T-helper 1 cell treated with Interleukin-12 subunit alpha and Interleukin-12 subunit beta and Interleukin-4 antibody, amounts not matched to agents 30 μg/mL and 1 μg/mL, for 36 hours (primary cell): ENCODE results near the gene LDLRAD4.

Source experiments
- H3K27ac Mint-ChIP-seq: one replicate; pipeline ENCODE4 v1.8.0; 2021; ENCODE audit warnings: mild to moderate bottlenecking, mixed read lengths
- H3K27me3 Mint-ChIP-seq: one replicate; pipeline ENCODE4 v1.8.0; 2021; ENCODE audit warnings: low read depth, mixed read lengths
- H3K36me3 Mint-ChIP-seq: one replicate; pipeline ENCODE4 v1.8.0; 2021; ENCODE audit warnings: low read depth, mixed read lengths
- H3K4me1 Mint-ChIP-seq: one replicate; pipeline ENCODE4 v1.8.0; 2021; ENCODE audit warnings: low read depth, mixed read lengths
- H3K4me3 Mint-ChIP-seq: one replicate; pipeline ENCODE4 v1.8.0; 2021; ENCODE audit warnings: mild to moderate bottlenecking, moderate library complexity, mixed read lengths
- H3K9me3 Mint-ChIP-seq: one replicate; pipeline ENCODE4 v1.8.0; 2021; ENCODE audit warnings: mixed read lengths

LDLRAD4 gene

GRCh38 chr18:13295894-13296293, 77.3 kb downstream of the LDLRAD4 start:
- Mint-ChIP-seq H3K4me1 (peaks cover 26% of the 10 kb centered on the region), H3K27me3 (no peaks in the 10 kb centered on the region), H3K36me3 (no peaks in the 10 kb centered on the region), H3K4me3 (no peak overlapping the region), H3K9me3 (no peaks in the 10 kb centered on the region), H3K27ac (no peak overlapping the region)

DNA sequence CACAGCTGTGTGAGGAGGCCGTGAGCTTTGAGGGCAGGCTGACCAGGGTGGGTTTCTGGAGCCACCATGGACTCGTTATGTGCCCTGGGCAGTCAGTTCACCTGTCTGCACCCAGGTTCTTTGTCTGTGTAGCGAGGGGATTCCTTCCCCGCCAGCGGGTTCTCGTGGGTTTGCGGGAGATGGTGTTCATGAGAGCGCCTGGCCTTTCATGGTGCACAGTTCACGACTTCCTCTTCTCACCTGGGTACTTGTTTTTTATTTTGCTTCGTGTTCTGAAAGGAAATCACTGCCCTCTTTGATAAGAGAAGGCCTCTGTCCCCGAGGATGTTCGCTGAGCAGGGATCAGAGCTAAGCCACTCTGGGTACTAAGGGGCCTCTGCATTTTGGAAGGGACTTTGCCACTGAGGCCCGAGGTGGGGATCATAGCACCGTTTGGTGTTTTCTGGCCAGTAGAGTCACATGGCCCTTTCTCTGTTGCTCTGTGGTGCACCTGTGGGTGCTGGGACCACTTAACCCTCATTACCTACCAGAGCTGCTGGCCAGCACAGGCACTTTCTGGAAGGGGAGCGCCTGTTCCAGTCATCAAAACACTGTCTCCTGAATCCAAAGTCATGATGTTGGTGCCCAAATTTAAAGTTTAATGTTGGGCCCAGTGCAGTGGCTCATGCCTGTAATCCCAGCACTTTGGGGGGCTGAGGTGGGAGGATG, 78.5 kb downstream of the LDLRAD4 start:
- Mint-ChIP-seq H3K27me3 (no peaks in the 10 kb centered on the region), H3K4me1 (peaks cover 17% of the 10 kb centered on the region), H3K36me3 (no peaks in the 10 kb centered on the region), H3K27ac (no peak overlapping the region), H3K9me3 (no peaks in the 10 kb centered on the region), H3K4me3 (no peak overlapping the region)

DNA sequence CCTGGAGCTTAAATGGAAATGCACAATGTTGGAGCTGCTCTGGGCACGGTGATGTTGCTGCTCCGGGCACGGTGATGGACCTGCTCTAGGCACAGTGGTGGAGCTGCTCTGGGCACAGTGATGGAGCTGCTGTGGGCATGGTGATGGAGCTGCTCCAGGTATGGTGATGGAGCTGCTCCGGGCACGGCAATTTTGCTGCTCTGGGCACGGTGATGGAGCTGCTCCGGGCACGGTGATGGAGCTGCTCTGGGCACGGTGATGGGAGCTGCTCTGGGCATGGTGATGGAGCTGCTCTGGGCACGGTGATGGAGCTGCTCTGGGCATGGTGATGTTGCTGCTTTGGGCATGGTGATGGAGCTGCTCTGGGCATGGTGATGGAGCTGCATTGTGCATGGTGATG, 79.7 kb downstream of the LDLRAD4 start:
- peaks cover 13% of the 10 kb centered on the region for H3K4me1 Mint-ChIP-seq
- H3K27me3 Mint-ChIP-seq, result no peaks in the 10 kb centered on the region
- H3K4me3 Mint-ChIP-seq, result no peak overlapping the region
- H3K27ac Mint-ChIP-seq, result no peak overlapping the region
- H3K9me3 Mint-ChIP-seq, result no peaks in the 10 kb centered on the region
- no peaks in the 10 kb centered on the region for H3K36me3 Mint-ChIP-seq

GRCh38 chr18:13300029-13300428, 81.5 kb downstream of the LDLRAD4 start:
- Mint-ChIP-seq H3K4me1 (peaks cover 10% of the 10 kb centered on the region), H3K36me3 (no peaks in the 10 kb centered on the region), H3K9me3 (no peaks in the 10 kb centered on the region), H3K27ac (no peak overlapping the region), H3K27me3 (no peaks in the 10 kb centered on the region), H3K4me3 (no peak overlapping the region)

DNA sequence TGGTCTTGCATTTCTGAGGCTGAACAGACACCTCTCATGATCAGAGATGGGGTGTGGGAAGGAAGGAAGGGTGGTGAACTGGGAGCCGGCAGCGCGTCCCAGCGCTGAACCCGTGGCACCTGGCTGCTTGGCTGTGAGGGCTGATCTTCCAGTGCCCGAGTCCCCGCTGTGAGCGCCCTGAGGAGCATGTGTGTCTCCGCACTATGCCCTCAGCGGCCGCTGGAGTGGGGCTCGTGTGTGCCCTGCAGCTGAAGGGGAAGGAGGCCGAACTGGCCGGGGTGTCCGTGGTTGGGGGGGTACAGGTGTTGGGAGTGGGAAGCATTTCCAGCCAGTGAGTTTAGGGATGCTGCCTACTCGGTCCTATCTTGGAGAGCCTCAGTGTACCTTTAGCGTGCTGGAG, 82.2 kb downstream of the LDLRAD4 start:
- Mint-ChIP-seq H3K36me3 (peaks cover 1% of the 10 kb centered on the region), H3K9me3 (peaks cover 6% of the 10 kb centered on the region), H3K4me3 (no peak overlapping the region), H3K4me1 (peaks cover 7% of the 10 kb centered on the region), H3K27ac (no peak overlapping the region), H3K27me3 (no peaks in the 10 kb centered on the region)

DNA sequence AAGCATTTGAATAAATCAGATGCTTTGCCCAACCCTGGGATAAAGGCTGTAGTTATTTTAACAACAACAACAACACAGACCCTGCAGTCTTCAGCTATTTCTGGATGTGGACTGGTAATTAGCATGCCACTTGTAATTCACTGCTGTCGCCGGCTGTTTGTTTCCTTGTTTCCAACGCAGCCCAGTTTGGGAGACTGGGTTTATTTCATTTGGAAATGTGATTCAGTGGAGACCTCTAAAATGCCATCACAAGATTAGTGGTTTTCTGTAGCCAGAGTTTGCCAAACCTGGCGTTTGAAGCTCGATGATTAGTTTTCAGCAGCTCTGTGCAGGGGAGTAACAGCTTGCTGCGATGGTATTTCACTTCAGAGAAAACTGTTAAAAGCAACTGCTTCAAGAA, 83.5 kb downstream of the LDLRAD4 start:
- H3K27me3 Mint-ChIP-seq, result no peaks in the 10 kb centered on the region
- H3K4me3 Mint-ChIP-seq, result no peak overlapping the region
- no peak overlapping the region for H3K27ac Mint-ChIP-seq
- H3K36me3 Mint-ChIP-seq, result peaks cover 2% of the 10 kb centered on the region
- peaks cover 8% of the 10 kb centered on the region for H3K9me3 Mint-ChIP-seq
- peaks cover 4% of the 10 kb centered on the region for H3K4me1 Mint-ChIP-seq

GRCh38 chr18:13302457-13303225, 84.1 kb downstream of the LDLRAD4 start:
- no peaks in the 10 kb centered on the region for H3K27me3 Mint-ChIP-seq
- no peak overlapping the region for H3K4me3 Mint-ChIP-seq
- peaks cover 4% of the 10 kb centered on the region for H3K4me1 Mint-ChIP-seq
- H3K9me3 Mint-ChIP-seq, result peaks cover 8% of the 10 kb centered on the region
- peaks cover 2% of the 10 kb centered on the region for H3K36me3 Mint-ChIP-seq
- no peak overlapping the region for H3K27ac Mint-ChIP-seq

GRCh38 chr18:13303756-13304364, 85.3 kb downstream of the LDLRAD4 start:
- peaks cover 11% of the 10 kb centered on the region for H3K4me1 Mint-ChIP-seq
- H3K27me3 Mint-ChIP-seq, result no peaks in the 10 kb centered on the region
- peaks cover 8% of the 10 kb centered on the region for H3K9me3 Mint-ChIP-seq
- H3K36me3 Mint-ChIP-seq, result peaks cover 2% of the 10 kb centered on the region
- H3K27ac Mint-ChIP-seq, result no peak overlapping the region
- H3K4me3 Mint-ChIP-seq, result no peak overlapping the region

GRCh38 chr18:13305301-13305700, 86.7 kb downstream of the LDLRAD4 start:
- Mint-ChIP-seq H3K4me1 (peaks cover 14% of the 10 kb centered on the region), H3K36me3 (peaks cover 2% of the 10 kb centered on the region), H3K4me3 (no peak overlapping the region), H3K9me3 (peaks cover 8% of the 10 kb centered on the region), H3K27ac (no peak overlapping the region), H3K27me3 (no peaks in the 10 kb centered on the region)

GRCh38 chr18:13306583-13306982, 88.0 kb downstream of the LDLRAD4 start:
- Mint-ChIP-seq H3K36me3 (peaks cover 2% of the 10 kb centered on the region), H3K4me3 (no peak overlapping the region), H3K27me3 (no peaks in the 10 kb centered on the region), H3K9me3 (peaks cover 8% of the 10 kb centered on the region), H3K4me1 (peaks cover 14% of the 10 kb centered on the region), H3K27ac (no peak overlapping the region)

GRCh38 chr18:13308369-13308768, 89.8 kb downstream of the LDLRAD4 start:
- Mint-ChIP-seq H3K9me3 (peaks cover 8% of the 10 kb centered on the region), H3K4me1 (peaks cover 22% of the 10 kb centered on the region), H3K4me3 (no peak overlapping the region), H3K27me3 (no peaks in the 10 kb centered on the region), H3K27ac (no peak overlapping the region), H3K36me3 (peaks cover 4% of the 10 kb centered on the region)

GRCh38 chr18:13309031-13309747, 90.6 kb downstream of the LDLRAD4 start:
- H3K9me3 Mint-ChIP-seq, result peaks cover 13% of the 10 kb centered on the region
- H3K27me3 Mint-ChIP-seq, result no peaks in the 10 kb centered on the region
- peaks cover 8% of the 10 kb centered on the region for H3K36me3 Mint-ChIP-seq
- peaks cover 29% of the 10 kb centered on the region for H3K4me1 Mint-ChIP-seq
- no peak overlapping the region for H3K4me3 Mint-ChIP-seq
- H3K27ac Mint-ChIP-seq, result no peak overlapping the region

DNA sequence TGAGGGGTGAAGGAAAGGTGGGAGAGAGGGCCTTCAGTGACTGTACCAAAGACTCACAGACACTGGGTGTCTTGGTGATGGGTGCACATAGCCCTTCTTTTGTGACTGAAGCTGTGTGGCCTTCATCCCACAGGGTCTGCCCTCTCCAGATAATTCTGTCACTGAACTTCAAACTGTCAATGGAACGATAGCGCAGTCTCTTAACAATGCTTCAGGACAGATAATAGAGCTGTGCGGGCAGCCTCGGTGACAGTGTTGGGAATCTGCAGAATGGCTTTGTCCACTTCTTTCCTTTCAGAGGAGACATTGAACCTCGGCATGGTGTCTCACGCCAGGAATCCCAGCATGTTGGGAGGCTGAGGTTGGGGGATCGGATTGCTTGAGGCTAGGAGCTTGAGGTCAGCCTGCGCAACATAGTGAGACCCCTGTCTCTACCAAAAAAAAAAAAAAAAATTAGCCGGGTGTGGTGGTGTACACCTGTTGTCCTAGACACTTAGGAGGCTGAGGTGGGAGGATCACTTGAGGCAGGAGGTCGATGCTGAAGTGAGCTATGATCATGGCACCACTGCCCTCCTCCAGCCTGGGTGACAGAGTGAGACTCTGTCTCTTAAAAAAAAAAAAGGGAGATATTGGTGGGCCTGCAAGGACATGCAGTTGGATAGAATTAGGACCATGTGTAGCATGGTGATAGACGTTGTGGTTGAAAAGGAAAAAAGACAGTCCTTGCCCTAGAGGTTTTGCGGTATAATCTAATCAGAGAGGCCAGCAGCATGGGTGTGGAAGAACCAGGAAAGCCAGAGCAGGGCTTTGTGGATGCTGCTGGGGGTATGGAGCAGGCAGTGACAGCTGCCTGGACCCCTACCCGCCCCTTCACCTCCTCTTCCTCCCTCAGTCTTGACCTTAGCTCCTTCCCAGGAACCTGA, 91.4 kb downstream of the LDLRAD4 start:
- Mint-ChIP-seq H3K4me1 (peaks cover 29% of the 10 kb centered on the region), H3K9me3 (peaks cover 21% of the 10 kb centered on the region)

DNA sequence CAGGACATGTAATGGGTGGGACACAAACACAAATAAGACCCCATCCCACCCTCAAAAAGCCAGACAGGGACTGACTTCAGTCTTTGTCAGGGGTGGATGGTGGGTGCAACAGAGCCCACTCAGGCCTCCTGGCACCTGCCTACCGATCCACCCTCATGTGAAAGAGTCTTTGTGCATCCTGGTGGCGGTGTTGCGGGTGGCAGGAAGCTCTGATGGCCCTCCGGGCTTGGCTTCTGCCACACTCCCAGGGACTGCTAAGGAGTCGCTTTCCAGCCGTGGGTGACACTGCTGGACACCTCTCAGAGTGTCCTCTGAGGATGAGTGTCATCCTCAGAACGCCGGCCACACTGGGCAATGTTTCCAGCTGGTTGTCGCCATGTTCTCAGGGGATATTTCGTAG, 92.6 kb downstream of the LDLRAD4 start:
- no peak overlapping the region for H3K27ac Mint-ChIP-seq
- H3K9me3 Mint-ChIP-seq, result peaks cover 23% of the 10 kb centered on the region
- no peaks in the 10 kb centered on the region for H3K27me3 Mint-ChIP-seq
- no peak overlapping the region for H3K4me3 Mint-ChIP-seq
- H3K4me1 Mint-ChIP-seq, result peaks cover 26% of the 10 kb centered on the region
- peaks cover 19% of the 10 kb centered on the region for H3K36me3 Mint-ChIP-seq

More for the DNA sequence above, 91.4 kb downstream of the LDLRAD4 start:
- Mint-ChIP-seq H3K4me3 (no peak overlapping the region), H3K27me3 (no peaks in the 10 kb centered on the region), H3K36me3 (peaks cover 13% of the 10 kb centered on the region), H3K27ac (no peak overlapping the region)
